Measurements from ENCODE around the gene ATP11A.
A peak's percentile ranks its signal among the peaks of the same experiment; 100 is the strongest.

The ATP11A gene

DNA sequence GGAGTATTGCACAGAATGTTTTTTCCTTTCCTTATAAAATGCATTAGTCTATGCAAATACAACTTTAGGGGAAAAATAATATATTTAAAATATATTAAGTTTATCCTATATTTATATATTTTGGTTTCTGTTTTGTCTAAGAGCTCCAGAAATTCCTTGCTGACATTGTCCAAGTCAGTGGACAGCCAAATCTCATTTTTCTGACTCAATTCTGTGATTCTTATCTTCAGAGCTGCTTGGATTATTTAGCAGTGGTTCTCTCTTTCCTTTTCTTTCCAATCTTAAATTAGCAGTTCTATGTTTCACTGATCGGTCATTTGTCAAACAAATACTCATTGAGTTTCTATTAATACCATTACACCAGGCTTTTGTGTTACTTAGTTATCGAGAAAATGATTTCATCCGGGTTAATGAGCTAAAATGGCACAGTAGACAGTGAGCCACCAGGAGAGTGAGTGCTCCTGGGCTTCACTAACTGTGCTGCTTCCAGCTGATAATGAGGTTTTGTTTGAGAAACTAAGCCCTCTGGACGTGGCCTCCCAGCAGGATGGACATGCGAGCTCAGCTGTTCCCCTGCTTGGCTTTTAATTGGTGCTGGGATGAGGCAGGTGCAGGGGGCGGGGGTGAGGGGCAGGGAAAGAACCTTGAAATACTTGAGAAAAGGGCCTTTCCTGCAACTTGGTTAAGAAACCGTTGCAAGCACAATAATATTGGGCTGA, 44.0 kb downstream of the ATP11A start:
- no peak for DNase-seq
- TF ChIP-seq POLR2A (IDR thresholded peaks at IDR 0.05; ENCODE audit: low read length) (no peak), GATA1 (IDR thresholded peaks at IDR 0.05; ENCODE audit: low read depth, low read length) (no peak)

DNA sequence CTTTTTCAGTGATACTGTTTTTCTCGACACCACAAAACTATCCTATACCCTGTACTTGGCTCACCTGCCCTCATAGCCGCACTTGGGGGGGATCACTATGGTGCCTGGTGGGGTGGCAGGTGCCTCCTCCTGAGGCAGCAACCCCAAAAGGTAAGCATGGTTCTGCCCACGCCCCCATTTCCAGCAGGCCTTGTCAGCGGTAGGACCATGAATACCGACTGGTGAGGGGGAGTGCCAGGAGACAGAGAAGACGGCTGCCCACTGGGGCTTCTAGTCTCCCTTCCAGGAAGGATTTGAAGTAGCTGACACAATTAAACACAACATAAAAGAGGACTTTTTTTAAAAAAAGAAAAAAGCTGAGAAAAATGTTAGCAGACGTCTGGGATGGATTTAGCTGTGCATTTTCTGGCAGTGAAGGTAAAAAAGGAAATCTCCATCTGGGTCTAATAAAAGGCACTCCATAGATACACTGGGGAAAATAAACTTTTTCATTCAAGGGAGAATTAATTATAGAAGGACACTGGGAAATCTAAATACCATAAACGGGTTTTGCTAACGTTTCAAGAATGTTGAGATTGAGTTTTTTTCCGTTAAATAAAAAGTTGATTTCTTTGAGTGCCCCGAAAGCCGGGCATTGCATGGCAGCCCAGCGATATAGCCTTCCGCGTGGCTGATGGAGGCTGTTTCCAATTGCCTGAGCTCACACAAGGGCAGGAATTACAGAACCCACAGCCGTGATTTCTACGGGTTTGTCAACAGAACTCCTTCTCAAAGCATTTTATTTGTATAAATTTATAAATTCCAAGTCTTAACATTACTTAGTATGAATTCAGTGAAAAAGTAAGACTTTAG, 45.1 kb downstream of the ATP11A start:
- DNase-seq = no peak
- TF ChIP-seq POLR2A (IDR thresholded peaks at IDR 0.05; ENCODE audit: low read length) (no peak), GATA1 (IDR thresholded peaks at IDR 0.05; ENCODE audit: low read depth, low read length) (no peak)

DNA sequence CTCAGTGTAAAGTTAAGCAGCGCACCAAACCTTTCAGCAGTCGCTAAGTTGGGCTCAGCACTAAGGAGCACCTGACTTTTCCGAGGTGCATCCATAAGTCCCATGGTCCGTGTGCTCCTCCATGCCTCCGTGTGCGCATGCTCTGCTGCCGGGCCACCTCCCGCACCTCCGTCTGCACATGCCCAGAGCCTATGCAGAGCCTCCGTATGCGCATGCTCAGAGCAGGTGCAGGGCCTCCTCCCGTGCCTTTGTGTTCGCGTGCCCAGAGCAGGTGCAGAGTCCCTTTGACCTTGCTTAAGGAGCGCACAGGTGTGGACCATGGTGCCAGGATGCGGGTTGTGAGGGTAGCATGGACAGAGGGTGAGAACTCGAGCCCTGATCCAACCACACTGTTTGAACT, 46.0 kb downstream of the ATP11A start:
- no peak for DNase-seq
- TF ChIP-seq POLR2A (IDR thresholded peaks at IDR 0.05; ENCODE audit: low read length) = no peak
- TF ChIP-seq GATA1 (IDR thresholded peaks at IDR 0.05; ENCODE audit: low read depth, low read length) = no peak

- TF ChIP-seq GATA1 (IDR thresholded peaks at IDR 0.05; ENCODE audit: low read depth, low read length) = no peak
- no peak for TF ChIP-seq POLR2A (IDR thresholded peaks at IDR 0.05; ENCODE audit: low read length)
- no peak for DNase-seq
Measured at GRCh38 chr13:112737294-112737693, 47.5 kb downstream of the ATP11A start.

- no peak for DNase-seq
- TF ChIP-seq GATA1 (IDR thresholded peaks at IDR 0.05; ENCODE audit: low read depth, low read length) (no peak), POLR2A (IDR thresholded peaks at IDR 0.05; ENCODE audit: low read length) (no peak)
Measured at GRCh38 chr13:112738606-112739005, 48.8 kb downstream of the ATP11A start.

DNA sequence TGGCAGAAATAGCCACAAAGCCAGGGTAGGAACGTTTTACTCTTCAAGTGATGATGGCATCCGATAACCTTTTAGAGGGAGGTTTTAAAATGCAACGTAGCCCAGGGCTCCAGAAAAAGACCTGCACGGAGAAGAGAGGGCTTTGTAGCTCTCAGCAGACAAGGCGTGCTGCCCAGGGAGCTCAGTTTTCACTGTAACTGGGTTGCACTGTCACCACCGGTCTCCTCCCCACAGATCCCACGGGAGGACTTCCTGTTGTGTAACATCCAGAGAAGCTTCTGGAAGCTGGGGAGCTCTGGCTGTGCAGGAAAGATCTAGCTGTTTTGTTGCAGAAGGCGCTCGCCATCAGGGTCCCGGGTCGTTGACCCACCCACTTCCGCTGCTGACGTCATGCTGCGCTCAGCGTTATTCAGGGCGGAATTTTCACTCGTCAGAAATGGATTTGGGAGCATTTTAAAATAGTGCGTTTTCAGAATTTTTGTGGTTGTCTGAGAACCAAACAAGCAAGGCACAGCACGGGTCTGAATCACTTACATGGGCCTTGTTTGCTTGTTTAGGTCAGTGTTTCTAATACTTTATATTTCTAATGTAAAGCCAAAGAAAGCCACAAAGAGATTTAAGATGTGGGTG, 50.8 kb downstream of the ATP11A start:
- TF ChIP-seq GATA1 (IDR thresholded peaks at IDR 0.05; ENCODE audit: low read depth, low read length) (no peak), POLR2A (IDR thresholded peaks at IDR 0.05; ENCODE audit: low read length) (no peak)
- peak in 1 of 2 experiments; percentile 34 for DNase-seq

GRCh38 chr13:112741185-112741755, 51.4 kb downstream of the ATP11A start:
- TF ChIP-seq GATA1 (IDR thresholded peaks at IDR 0.05; ENCODE audit: low read depth, low read length) = no peak
- no peak for TF ChIP-seq POLR2A (IDR thresholded peaks at IDR 0.05; ENCODE audit: low read length)

GRCh38 chr13:112741835-112742570, 52.2 kb downstream of the ATP11A start:
- TF ChIP-seq GATA1 (IDR thresholded peaks at IDR 0.05; ENCODE audit: low read depth, low read length) = no peak
- TF ChIP-seq POLR2A (IDR thresholded peaks at IDR 0.05; ENCODE audit: low read length) = no peak
- no peak for DNase-seq

More at GRCh38 chr13:112741185-112741755, 51.4 kb downstream of the ATP11A start:
- no peak for DNase-seq

DNA sequence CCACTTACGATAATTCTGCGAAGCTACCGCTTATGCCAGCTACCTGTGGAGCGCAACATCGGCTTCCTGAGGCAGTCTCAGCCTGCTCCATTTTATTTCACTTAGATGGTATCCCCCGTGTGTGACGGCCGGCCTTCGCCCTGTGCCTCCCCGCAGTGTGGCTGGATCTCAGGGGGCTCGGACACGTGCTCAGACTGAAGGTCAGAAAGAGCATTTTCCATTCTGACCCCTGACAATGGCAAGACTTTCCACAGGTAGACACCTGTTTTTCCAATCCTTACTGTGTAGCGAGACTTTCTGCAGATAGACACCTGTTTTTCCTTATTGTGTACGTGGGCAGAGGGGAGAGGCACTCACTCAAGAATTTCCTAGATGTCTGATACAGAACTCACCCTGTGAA, 52.7 kb downstream of the ATP11A start:
- DNase-seq = no peak
- no peak for TF ChIP-seq POLR2A (IDR thresholded peaks at IDR 0.05; ENCODE audit: low read length)
- no peak for TF ChIP-seq GATA1 (IDR thresholded peaks at IDR 0.05; ENCODE audit: low read depth, low read length)

DNA sequence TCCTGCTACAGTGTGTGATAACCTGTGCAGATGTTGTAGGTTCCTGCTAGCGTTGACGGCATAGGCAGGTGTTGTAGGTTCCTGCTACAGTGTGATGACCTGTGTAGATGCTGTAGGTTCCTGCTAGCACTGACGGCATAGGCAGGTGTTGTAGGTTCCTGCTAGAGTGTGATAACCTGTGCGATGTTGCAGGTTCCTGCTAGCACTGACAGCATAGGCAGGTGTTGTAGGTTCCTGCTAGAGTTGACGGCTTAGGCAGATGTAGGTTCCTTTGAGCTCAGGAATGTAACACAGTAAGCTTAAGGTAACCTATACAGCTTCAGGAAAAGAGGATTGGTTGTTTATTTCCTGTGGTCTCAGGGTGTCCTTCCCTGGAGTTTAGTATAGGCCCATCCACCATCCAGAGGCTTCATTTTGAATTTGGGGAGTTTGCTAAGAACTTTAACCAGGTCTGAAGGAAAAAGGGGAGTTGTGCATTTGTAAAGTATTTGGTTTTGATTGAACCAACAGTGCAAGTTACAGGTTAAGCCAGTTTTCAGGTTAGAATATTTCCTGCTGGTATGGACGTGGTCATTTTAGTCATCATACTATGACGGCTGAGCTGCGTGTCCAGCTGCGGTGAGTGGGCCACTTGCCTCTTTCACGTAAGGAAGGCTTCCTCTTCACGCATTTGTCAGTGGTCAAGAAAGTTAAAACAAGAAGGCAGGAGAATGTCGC, 53.8 kb downstream of the ATP11A start:
- no peak for TF ChIP-seq POLR2A (IDR thresholded peaks at IDR 0.05; ENCODE audit: low read length)
- no peak for TF ChIP-seq GATA1 (IDR thresholded peaks at IDR 0.05; ENCODE audit: low read depth, low read length)
- DNase-seq = no peak

GRCh38 chr13:112744168-112745021, 54.6 kb downstream of the ATP11A start:
- no peak for TF ChIP-seq GATA1 (IDR thresholded peaks at IDR 0.05; ENCODE audit: low read depth, low read length)
- no peak for TF ChIP-seq POLR2A (IDR thresholded peaks at IDR 0.05; ENCODE audit: low read length)
- DNase-seq = no peak

GRCh38 chr13:112746044-112746443, 56.2 kb downstream of the ATP11A start:
- TF ChIP-seq POLR2A (IDR thresholded peaks at IDR 0.05; ENCODE audit: low read length) (no peak), GATA1 (IDR thresholded peaks at IDR 0.05; ENCODE audit: low read depth, low read length) (no peak)

More at GRCh38 chr13:112746044-112746443, 56.2 kb downstream of the ATP11A start:
- DNase-seq = no peak

Data from erythroblast (primary cell).